GM10847 (cell line): ENCODE data around the gene ZFAND3.

Source experiments
- POLR2A ChIP-seq: IDR thresholded peaks from 2 replicates; pipeline ENCODE4 v1.6.1; 2011; ENCODE audit not compliant: insufficient read length; ENCODE audit errors: extremely low read depth

The ZFAND3 gene

GRCh38 chr6:37866590-37867507 is 47.3 kb downstream of the ZFAND3 start:
- TF ChIP-seq POLR2A = no peak

DNA sequence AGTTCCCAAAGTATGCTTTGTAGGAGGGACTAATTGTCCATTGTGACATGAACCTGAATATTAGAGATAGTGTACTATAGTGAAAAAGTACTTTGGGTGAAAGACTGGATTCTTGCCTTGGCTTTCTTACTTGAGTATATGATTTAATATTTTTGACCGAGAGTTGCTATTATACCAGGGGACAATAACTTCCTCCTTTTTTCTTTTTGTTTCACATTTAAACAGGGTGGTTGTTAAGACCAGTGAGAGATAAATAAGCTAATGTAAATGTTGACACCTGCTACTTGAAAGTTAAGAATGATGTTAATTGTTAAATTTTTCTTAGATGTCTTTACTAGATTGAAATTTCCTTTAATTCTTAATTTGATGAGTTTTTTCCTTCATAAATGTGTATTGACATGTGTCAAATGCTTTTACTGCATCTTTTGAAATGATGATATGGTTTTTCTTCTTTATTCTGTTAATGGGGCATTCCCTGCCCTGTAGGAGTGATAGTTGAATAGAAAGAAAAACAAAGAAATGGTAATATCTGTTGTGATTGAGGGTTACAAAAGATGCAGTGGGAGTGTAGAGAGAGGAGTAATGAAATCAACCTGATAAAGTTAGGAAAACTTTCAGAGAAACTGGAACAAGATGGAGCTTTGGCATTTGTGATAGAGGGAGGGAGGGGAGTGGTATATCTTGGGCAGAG is 48.4 kb downstream of the ZFAND3 start:
- no peak for TF ChIP-seq POLR2A

DNA sequence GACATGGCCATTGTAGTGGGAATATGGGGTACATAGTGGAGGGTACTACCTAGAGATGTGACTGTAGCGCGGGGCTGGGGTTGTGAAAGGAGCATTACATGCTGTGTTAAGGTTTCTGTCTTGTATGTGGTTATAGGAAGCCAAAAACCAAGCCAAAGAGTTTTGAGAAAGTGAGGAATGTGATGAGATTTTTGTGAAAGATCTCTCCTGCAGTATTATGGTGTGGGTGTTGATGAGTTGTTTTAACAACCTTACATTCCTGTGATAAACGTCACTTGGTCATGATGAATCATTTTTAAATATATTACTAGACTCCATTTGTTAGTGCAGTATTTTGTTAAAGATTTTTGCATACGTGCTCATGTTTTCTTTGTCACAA is 48.9 kb downstream of the ZFAND3 start:
- no peak for TF ChIP-seq POLR2A

DNA sequence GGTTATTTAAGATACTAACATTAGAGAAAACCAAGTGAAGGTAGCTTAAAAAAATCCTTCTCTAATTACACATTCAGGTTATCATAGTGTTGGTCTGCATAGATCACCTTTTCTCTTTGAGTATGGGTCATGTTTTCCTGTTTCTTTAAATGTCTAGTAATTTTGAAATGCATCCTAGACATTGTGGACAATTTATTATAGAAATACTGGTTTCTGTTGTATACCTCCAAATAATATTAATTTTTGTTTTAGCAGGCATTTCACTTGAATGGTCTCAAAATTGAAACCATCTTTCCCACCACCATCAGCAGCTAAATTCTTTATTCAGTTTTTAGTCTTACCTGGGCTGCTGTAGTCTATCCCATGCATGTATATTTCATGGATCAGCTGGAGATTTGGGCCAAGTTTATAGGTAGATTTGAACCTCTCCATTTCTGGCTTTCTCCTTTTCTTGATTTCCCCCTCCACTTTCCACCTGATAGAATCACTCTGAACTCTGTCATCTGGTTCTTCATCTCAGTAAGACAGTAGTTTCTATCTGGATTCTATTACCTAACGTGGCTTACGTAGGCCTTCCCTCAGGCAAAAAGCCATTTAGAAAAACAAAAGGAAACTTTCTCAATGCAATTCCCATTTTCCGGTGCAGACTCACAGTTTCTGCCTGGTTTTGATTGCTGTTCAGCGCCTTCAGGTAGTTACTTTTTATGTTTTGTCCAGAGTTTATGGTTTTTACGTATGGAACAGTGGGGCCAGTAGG is 52.3 kb downstream of the ZFAND3 start:
- no peak for TF ChIP-seq POLR2A

DNA sequence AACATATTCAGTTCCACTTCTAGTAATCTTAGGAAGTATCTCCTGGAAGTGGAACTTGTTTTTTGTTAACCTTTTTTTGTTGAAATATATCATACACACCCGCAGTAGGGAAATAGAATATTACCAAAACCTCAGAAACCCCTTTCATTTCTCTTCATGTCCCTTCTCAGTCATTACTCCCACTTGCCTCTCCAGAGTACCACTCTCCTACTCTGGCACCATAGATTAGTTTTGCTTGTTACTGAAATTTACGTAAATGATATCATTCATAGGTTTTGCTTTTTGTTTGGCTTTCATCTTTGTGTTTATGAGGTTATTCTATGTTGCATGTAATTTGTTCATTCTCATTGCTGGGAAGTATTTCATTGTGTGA is 52.8 kb downstream of the ZFAND3 start:
- TF ChIP-seq POLR2A = no peak

DNA sequence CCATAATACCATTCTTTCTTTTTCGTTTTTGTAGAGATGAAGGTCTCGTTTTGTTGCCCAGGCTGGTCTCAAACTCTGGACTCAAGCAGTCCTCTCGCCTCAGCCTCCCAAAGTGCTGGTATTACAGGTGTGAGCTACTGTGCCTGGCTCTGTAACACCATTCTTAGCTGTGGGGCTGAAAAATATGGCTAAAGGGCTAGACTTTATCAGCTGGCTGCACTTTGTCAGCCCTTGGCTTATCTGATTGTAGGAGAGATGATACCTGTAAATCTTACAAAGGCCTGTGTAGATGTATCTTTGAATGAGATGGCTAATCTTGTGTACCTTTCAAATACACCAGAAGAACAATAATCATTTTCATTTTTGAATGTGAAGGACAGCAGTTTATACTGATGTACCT is 55.2 kb downstream of the ZFAND3 start:
- TF ChIP-seq POLR2A = no peak

DNA sequence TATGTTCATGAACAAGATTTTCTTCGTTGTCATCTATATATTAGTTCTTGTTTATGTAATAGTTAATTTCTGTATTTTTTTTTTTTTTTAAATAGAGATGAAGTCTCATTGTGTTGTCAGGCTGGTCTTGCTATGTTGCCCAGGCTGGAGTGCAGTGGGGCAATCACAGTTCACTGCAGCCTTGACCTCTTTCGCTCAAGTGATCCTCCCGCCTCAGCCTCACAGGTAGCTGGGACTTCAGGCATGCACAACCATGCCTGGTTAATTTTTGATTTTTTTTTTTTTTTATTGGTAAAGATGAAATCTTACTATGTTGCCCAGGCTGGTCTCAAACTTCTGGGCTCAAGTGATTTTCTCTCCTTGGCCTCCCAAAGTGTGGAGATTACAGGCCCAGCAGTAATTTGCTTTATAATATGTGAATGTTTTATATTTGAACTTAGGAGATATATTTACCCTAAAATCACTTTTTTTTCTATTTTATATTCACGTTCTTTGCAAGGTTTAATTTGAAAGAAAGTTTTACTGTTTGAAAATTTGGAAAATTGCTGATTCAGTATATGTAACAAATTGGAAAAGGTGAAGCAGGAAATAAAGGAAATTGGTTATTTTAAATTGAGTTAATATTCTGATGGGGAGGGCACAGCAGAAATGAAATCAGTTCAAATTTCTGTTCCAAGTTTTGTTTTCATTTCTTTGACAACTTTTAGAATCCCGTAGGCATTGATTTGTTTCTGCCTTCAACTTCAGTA is 56.2 kb downstream of the ZFAND3 start:
- TF ChIP-seq POLR2A = no peak

- TF ChIP-seq POLR2A = no peak
These were observed 57.3 kb downstream of the ZFAND3 start for GRCh38 chr6:37876843-37877242.

DNA sequence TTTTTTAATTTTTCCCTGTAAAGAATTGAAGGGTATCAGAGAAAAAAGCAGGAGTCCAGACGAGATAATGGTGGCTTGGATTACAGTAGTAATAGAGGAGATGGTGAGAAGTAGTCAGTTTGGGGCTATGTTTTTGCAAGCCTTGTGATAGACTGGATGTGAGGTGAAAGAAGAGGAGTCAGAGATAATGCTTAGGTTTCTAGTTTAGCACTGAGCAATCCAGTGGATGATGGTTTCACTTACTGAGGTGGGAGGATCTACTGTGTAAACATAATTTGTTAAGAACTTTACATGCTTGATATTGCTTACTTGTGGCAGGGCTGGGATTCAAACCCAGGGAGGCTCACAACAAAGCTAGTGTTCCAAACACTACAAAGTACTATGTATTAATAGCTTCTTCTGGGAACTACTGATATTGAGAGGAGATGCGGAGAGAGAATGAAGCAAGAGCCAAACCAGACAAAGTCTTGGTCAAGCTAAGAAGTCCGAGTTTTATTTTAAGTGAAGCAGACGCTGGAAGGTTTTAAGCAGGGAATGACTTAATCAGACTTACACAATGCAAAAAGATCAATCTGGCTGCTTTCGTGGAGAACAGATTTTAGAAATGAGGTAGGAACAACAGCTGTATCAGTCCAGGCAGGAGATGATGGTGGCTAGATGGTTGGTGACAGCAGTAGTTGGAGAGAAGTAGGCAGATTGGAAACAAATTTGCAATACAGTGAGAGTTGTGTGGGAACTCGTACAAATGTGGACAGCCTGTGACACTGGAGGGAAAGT is 58.0 kb downstream of the ZFAND3 start:
- TF ChIP-seq POLR2A = no peak

DNA sequence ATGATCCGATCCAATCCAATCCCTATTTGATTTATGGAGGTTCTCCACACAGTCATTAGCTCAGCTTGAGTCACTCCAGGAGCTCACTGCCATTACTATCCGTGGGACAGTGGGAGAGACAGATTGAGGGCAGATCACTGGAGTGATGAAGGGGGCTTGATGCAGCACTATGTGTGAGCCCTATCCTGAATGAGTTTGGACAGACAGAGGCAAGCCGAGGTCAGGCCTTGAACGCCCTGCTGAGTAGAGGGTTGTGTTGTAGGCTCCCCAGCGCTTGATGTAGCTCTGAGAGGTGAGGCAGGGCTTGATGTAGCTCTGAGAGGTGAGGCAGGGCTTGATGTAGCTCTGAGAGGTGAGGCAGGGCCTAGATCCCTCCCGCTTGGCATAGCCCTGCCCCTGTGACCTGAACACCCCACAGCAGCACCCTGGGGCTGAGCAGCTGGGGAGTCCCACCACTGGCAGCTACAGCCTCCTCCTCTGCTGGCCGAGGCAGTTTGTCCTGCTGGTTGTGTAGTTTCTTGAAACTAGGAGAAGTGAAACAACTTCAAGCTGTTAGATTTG is 58.7 kb downstream of the ZFAND3 start:
- TF ChIP-seq POLR2A = no peak

GRCh38 chr6:37882292-37882691 is 62.8 kb downstream of the ZFAND3 start:
- no peak for TF ChIP-seq POLR2A

- TF ChIP-seq POLR2A = no peak
These were observed 63.3 kb downstream of the ZFAND3 start for GRCh38 chr6:37882724-37883413.

- no peak for TF ChIP-seq POLR2A
These were observed 65.0 kb downstream of the ZFAND3 start for GRCh38 chr6:37884548-37884947.

GRCh38 chr6:37889051-37889450 is 69.5 kb downstream of the ZFAND3 start:
- no peak for TF ChIP-seq POLR2A

DNA sequence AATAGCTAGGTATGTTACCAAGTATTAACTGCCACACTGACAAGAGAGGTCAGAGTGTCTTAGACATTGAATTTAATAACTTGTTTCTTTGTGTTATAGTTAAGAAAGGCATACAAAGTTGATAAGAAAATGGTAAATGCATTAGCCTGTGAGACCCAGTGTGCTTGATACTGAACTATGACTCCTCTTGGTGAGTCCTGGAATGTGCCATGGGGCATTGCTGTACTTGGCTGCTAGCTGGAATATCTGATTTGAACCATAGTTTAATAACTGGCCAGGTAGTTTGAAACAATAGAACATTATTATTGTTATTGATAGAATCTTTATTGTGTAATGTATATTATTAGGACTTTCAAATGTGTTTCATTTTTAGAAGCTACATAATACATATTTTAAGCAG is 70.0 kb downstream of the ZFAND3 start:
- TF ChIP-seq POLR2A = no peak
